CD14-positive monocyte (primary cell): ENCODE measurements around the gene ARHGAP10. TPM values are rescaled to one million over a fixed set of nuclear protein-coding genes. Genes with fewer than 3 reads are reported as not detected.

Source experiments
- DNase-seq, 3 donors: peaks; one replicate each; pipeline ENCODE4 v3.0.0-alpha.2; 2011 to 2022
- H2AFZ ChIP-seq: 2 replicates; pipeline ENCODE4 v1.6.0; 2012; ENCODE audit warnings: mild to moderate bottlenecking, low read depth, low read length, inconsistent platforms; ENCODE audit not compliant: insufficient read depth, poor library complexity, severe bottlenecking
- H3K27ac ChIP-seq, 2 donors: 1 replicate in 1 of 2; 2 replicates in 1 of 2; pipeline ENCODE4 v1.5.1; 2012 to 2013; ENCODE audit warnings: low read length in 2 of 2, control low read depth in 1 of 2, inconsistent platforms in 1 of 2, low read depth in 1 of 2, mild to moderate bottlenecking in 1 of 2
- H3K27me3 ChIP-seq, 2 donors: one replicate each; pipeline versions ENCODE4 v1.6.0 to v1.6.1; 2011 to 2013; ENCODE audit warnings: low read length in 2 of 2; ENCODE audit not compliant: control insufficient read depth in 2 of 2, insufficient read depth in 2 of 2
- H3K36me3 ChIP-seq, 2 donors: replicated peaks in 1 of 2; 1 replicate in 1 of 2; 2 replicates in 1 of 2; pipeline versions ENCODE4 v1.5.1 to v1.6.1; 2012 to 2013; ENCODE audit warnings: low read length in 2 of 2, control low read depth in 1 of 2, inconsistent platforms in 1 of 2, mild to moderate bottlenecking in 1 of 2; ENCODE audit not compliant: insufficient read depth in 2 of 2, control insufficient read depth in 1 of 2
- H3K4me1 ChIP-seq, 2 donors: 1 replicate in 1 of 2; 2 replicates in 1 of 2; pipeline versions ENCODE4 v1.5.1 to v1.6.1; 2012 to 2013; ENCODE audit warnings: low read length in 2 of 2, control low read depth in 1 of 2, inconsistent platforms in 1 of 2, mild to moderate bottlenecking in 1 of 2, moderate library complexity in 1 of 2; ENCODE audit not compliant: insufficient read depth in 2 of 2, control insufficient read depth in 1 of 2
- H3K4me2 ChIP-seq: replicated peaks from 2 replicates; pipeline ENCODE3; 2012; ENCODE audit warnings: low read length, moderate library complexity, mild to moderate bottlenecking; ENCODE audit not compliant: poor library complexity, severe bottlenecking; ENCODE audit errors: extremely low read depth
- H3K4me3 ChIP-seq, 3 experiments: fragments of 200-600 bp in 1 of 3; sonication (generic) in 1 of 3; replicated peaks in 1 of 3; 1 replicate in 2 of 3; 2 replicates in 1 of 3; pipeline ENCODE4 v1.5.1; 2011 to 2013; ENCODE audit warnings: low read length in 3 of 3, mild to moderate bottlenecking in 3 of 3, control low read depth in 2 of 3, low read depth in 2 of 3, inconsistent platforms in 1 of 3, moderate library complexity in 1 of 3
- H3K79me2 ChIP-seq: 2 replicates; pipeline ENCODE4 v1.6.0; 2012; ENCODE audit warnings: mild to moderate bottlenecking, control low read depth, inconsistent platforms, low read length, moderate library complexity; ENCODE audit not compliant: insufficient read depth
- H3K9ac ChIP-seq: 2 replicates; pipeline ENCODE4 v1.6.0; 2017; ENCODE audit warnings: low read length, mild to moderate bottlenecking; ENCODE audit not compliant: insufficient read depth, poor library complexity, severe bottlenecking
- H3K9me3 ChIP-seq, 2 donors: replicated peaks in 1 of 2; 1 replicate in 1 of 2; 2 replicates in 1 of 2; pipeline versions ENCODE4 v1.5.1 to v1.6.1; 2012 to 2013; ENCODE audit warnings: low read length in 2 of 2, control low read depth in 1 of 2; ENCODE audit not compliant: control insufficient read depth in 1 of 2, insufficient read depth in 1 of 2
- H4K20me1 ChIP-seq: 2 replicates; pipeline ENCODE4 v1.6.0; 2012; ENCODE audit warnings: mild to moderate bottlenecking, low read length, control low read depth, moderate library complexity; ENCODE audit not compliant: insufficient read depth
- H3K27ac Mint-ChIP-seq, 7 donors: one replicate each; pipeline ENCODE4 v1.8.0; 2020; ENCODE audit warnings: mild to moderate bottlenecking in 7 of 7, mixed read lengths in 7 of 7, moderate library complexity in 6 of 7, inconsistent platforms in 2 of 7
- H3K27me3 Mint-ChIP-seq, 3 donors: one replicate each; pipeline ENCODE4 v1.8.0; 2021 to 2022; ENCODE audit warnings: low read depth in 3 of 3, mild to moderate bottlenecking in 3 of 3, mixed read lengths in 3 of 3, moderate library complexity in 3 of 3, inconsistent platforms in 1 of 3
- H3K36me3 Mint-ChIP-seq, 2 donors: one replicate each; pipeline ENCODE4 v1.8.0; 2020; ENCODE audit warnings: mixed read lengths in 2 of 2, inconsistent platforms in 1 of 2, mild to moderate bottlenecking in 1 of 2
- H3K4me1 Mint-ChIP-seq: one replicate; pipeline ENCODE4 v1.8.0; 2020; ENCODE audit warnings: mild to moderate bottlenecking, mixed read lengths
- H3K4me3 Mint-ChIP-seq, 2 donors: one replicate each; pipeline ENCODE4 v1.8.0; 2020; ENCODE audit warnings: mild to moderate bottlenecking in 2 of 2, mixed read lengths in 2 of 2, moderate library complexity in 1 of 2
- H3K9me3 Mint-ChIP-seq, 7 donors: one replicate each; pipeline ENCODE4 v1.8.0; 2020 to 2022; ENCODE audit warnings: mixed read lengths in 7 of 7, mild to moderate bottlenecking in 6 of 7, moderate library complexity in 6 of 7, inconsistent platforms in 2 of 7
- CTCF ChIP-seq: fragments of 200-600 bp; IDR thresholded peaks from one replicate; pipeline ENCODE4 v1.8.0; 2022; ENCODE audit warnings: antibody characterized with exemption, mild to moderate bottlenecking
- WGBS: methylation state at CpG from one replicate; pipeline ENCODE4 v1.1.5; 2013; ENCODE audit warnings: missing lambda C conversion rate; ENCODE audit not compliant: insufficient coverage; 5-methylcytosine and 5-hydroxymethylcytosine counted together
- intact Hi-C, 2 donors: fragments of 100-400 bp; cut with micrococcal nuclease; formaldehyde crosslinking; loops; one replicate each; pipeline versions ENCODE4 v1.15.0 to v1.15.1; 2023
- polyA plus RNA-seq, 3 donors: library from polyadenylated mRNA; depleted of rRNA in 1 of 3; unstranded in 2 of 3; stranded (reverse) in 1 of 3; fragments of 300-500 nt in 2 of 3; fragments of >200 nt in 1 of 3; fragmentation: Illumina TruSeq in 2 of 3; gene quantifications; 1 replicate in 2 of 3; 2 replicates in 1 of 3; pipeline ENCODE4 v1.2.3, GENCODE V29; 2012 to 2021

Gene ARHGAP10
- polyA plus RNA-seq, 3 donors: 1.7 to 4.3 (median 3.0) TPM

GRCh38 chr4:147863111-147863747 lies 131.3 kb downstream of the ARHGAP10 start:
- H3K36me3 ChIP-seq: peaks cover 0 to 9% of the 10 kb centered on the region in 2 donors
- peaks cover 7 to 23% of the 10 kb centered on the region in 2 donors for H3K36me3 Mint-ChIP-seq
- intact Hi-C loops: loop anchor here in 1 of 2 donors (10.0 kb wide), 1 partner anchor 128 kb away; the partner anchor contains the start of gene ARHGAP10
- H4K20me1 ChIP-seq: no peaks in the 10 kb centered on the region
- TF ChIP-seq CTCF: no peak
- H3K27me3 Mint-ChIP-seq: peaks cover 0 to 2% (median 1%) of the 10 kb centered on the region in 3 donors
- H3K4me1 ChIP-seq: no peaks in the 10 kb centered on the region
- H3K4me3 ChIP-seq: no peak overlapping the region
- no peaks in the 10 kb centered on the region for H3K4me1 Mint-ChIP-seq
- no peaks in the 10 kb centered on the region for H3K9me3 ChIP-seq
- no peaks in the 10 kb centered on the region for H3K79me2 ChIP-seq
- no peak overlapping the region for H3K4me2 ChIP-seq
- no peak overlapping the region for H3K27ac ChIP-seq
- peak overlapping the region in 1 of 7 donors; percentile 55 for H3K27ac Mint-ChIP-seq
- H2AFZ ChIP-seq: no peak overlapping the region
- no peaks in the 10 kb centered on the region for H3K27me3 ChIP-seq
- H3K9ac ChIP-seq: no peak overlapping the region
- no peak for DNase-seq
- no peak overlapping the region for H3K4me3 Mint-ChIP-seq
- no peaks in the 10 kb centered on the region for H3K9me3 Mint-ChIP-seq
- 67% methylated on average over 1 of the region's 3 CpGs for WGBS

- Histone ChIP-seq H3K36me3 (peaks cover 0 to 9% of the 10 kb centered on the region in 2 donors), H3K9ac (no peak overlapping the region), H3K4me1 (no peaks in the 10 kb centered on the region), H3K4me3 (no peak overlapping the region), H3K9me3 (no peaks in the 10 kb centered on the region), H3K4me2 (no peak overlapping the region), H2AFZ (no peak overlapping the region), H3K79me2 (no peaks in the 10 kb centered on the region), H3K27ac (no peak overlapping the region), H3K27me3 (no peaks in the 10 kb centered on the region), H4K20me1 (no peaks in the 10 kb centered on the region)
- Mint-ChIP-seq H3K36me3 (peaks cover 4 to 25% of the 10 kb centered on the region in 2 donors), H3K27ac (no peak overlapping the region), H3K9me3 (no peaks in the 10 kb centered on the region), H3K4me3 (no peak overlapping the region), H3K4me1 (no peaks in the 10 kb centered on the region), H3K27me3 (peaks cover 0 to 2% (median under 1%) of the 10 kb centered on the region in 3 donors)
- intact Hi-C loops: loop anchor here in 1 of 2 donors (10.0 kb wide), 1 partner anchor 129 kb away; the partner anchor contains the start of gene ARHGAP10
- no peak for DNase-seq
- TF ChIP-seq CTCF: no peak
- 87% methylated on average over 9 of the region's 10 CpGs for WGBS
Observed at GRCh38 chr4:147863808-147864472, 132.1 kb downstream of the ARHGAP10 start.
